Naive thymus-derived CD4-positive, alpha-beta T cell (primary cell): ENCODE measurements around the gene OR9Q2. TPM values are rescaled to one million over a fixed set of nuclear protein-coding genes. Genes with fewer than 3 reads are reported as not detected.
A peak's percentile ranks its signal among the peaks of the same experiment; 100 is the strongest.
"Not testable (repeated sequence)": the region's sequence is repeated elsewhere in the genome, so short reads cannot be mapped to it uniquely, and the experiment has no call there.

Experiments
- ATAC-seq: fragments of 150-1000 bp; cut with Tn5 transposase; 2 replicates; pipeline ENCODE4 v1.10.0; 2021; ENCODE audit warnings: mild to moderate bottlenecking, moderate library complexity
- CTCF ChIA-PET: fragments of 350-600 bp; sonication (Branson Sonifier 250); formaldehyde crosslinking; loops from one replicate; lab custom pipeline; 2021; ENCODE audit warnings: antibody characterized with exemption; lab: Charles Lee
- POLR2A ChIA-PET: fragments of 350-600 bp; sonication (Branson Sonifier 250); formaldehyde crosslinking; loops from one replicate; lab custom pipeline; 2021; ENCODE audit warnings: antibody characterized with exemption, inconsistent platforms; lab: Charles Lee
- DNase-seq, 9 donors: peaks; one replicate each; pipeline versions ENCODE4 v3.0.0 to v3.0.0-alpha.2; 2020 to 2022; ENCODE audit warnings: mixed read lengths in 1 of 9
- H3K27ac ChIP-seq: one replicate; pipeline ENCODE4 v1.7.0; 2013; ENCODE audit warnings: mild to moderate bottlenecking, low read depth, low read length, moderate library complexity
- H3K27me3 ChIP-seq, 2 donors: one replicate each; pipeline ENCODE4 v1.7.0; 2013; ENCODE audit warnings: low read length in 2 of 2, mild to moderate bottlenecking in 2 of 2, moderate library complexity in 2 of 2; ENCODE audit not compliant: control insufficient read depth in 2 of 2, insufficient read depth in 2 of 2
- H3K36me3 ChIP-seq, 3 experiments: 1 replicate in 2 of 3; 2 replicates in 1 of 3; pipeline ENCODE4 v1.7.0; 2013; ENCODE audit warnings: low read length in 3 of 3, mild to moderate bottlenecking in 3 of 3, moderate library complexity in 1 of 3; ENCODE audit not compliant: insufficient read depth in 3 of 3, control insufficient read depth in 2 of 3
- H3K4me1 ChIP-seq, 2 donors: one replicate each; pipeline ENCODE4 v1.7.0; 2013; ENCODE audit warnings: low read length in 2 of 2, mild to moderate bottlenecking in 2 of 2, moderate library complexity in 1 of 2; ENCODE audit not compliant: control insufficient read depth in 2 of 2, insufficient read depth in 2 of 2
- H3K4me3 ChIP-seq: 2 replicates; pipeline ENCODE4 v1.7.0; 2013; ENCODE audit warnings: mild to moderate bottlenecking, low read length
- H3K9me3 ChIP-seq, 3 experiments: 1 replicate in 2 of 3; 2 replicates in 1 of 3; pipeline ENCODE4 v1.7.0; 2013; ENCODE audit warnings: low read length in 3 of 3; ENCODE audit not compliant: control insufficient read depth in 2 of 3
- H3K27ac Mint-ChIP-seq, 9 donors: one replicate each; pipeline ENCODE4 v1.8.0; 2020 to 2022; ENCODE audit warnings: mixed read lengths in 9 of 9, mild to moderate bottlenecking in 8 of 9, moderate library complexity in 5 of 9, inconsistent platforms in 2 of 9
- H3K27me3 Mint-ChIP-seq, 5 donors: one replicate each; pipeline ENCODE4 v1.8.0; 2021 to 2022; ENCODE audit warnings: mixed read lengths in 5 of 5, mild to moderate bottlenecking in 1 of 5
- H3K36me3 Mint-ChIP-seq, 5 donors: one replicate each; pipeline ENCODE4 v1.8.0; 2020 to 2022; ENCODE audit warnings: mixed read lengths in 5 of 5, mild to moderate bottlenecking in 3 of 5, inconsistent platforms in 1 of 5
- H3K4me1 Mint-ChIP-seq, 7 donors: one replicate each; pipeline ENCODE4 v1.8.0; 2020 to 2022; ENCODE audit warnings: mixed read lengths in 7 of 7, mild to moderate bottlenecking in 3 of 7, inconsistent platforms in 1 of 7
- H3K4me3 Mint-ChIP-seq, 10 donors: one replicate each; pipeline ENCODE4 v1.8.0; 2020 to 2022; ENCODE audit warnings: mild to moderate bottlenecking in 10 of 10, mixed read lengths in 10 of 10, moderate library complexity in 6 of 10, inconsistent platforms in 2 of 10
- H3K9me3 Mint-ChIP-seq, 11 donors: one replicate each; pipeline ENCODE4 v1.8.0; 2020 to 2022; ENCODE audit warnings: mixed read lengths in 11 of 11, mild to moderate bottlenecking in 4 of 11, inconsistent platforms in 1 of 11, moderate library complexity in 1 of 11
- intact Hi-C, 2 donors: fragments of 100-400 bp; cut with micrococcal nuclease; formaldehyde crosslinking; loops; one replicate each; pipeline ENCODE4 v1.15.1; 2023
- polyA plus RNA-seq, 2 donors: library from polyadenylated mRNA; unstranded; fragments of 300-500 nt; fragmentation: Illumina TruSeq; gene quantifications; one replicate each; pipeline ENCODE4 v1.2.3, GENCODE V29; 2021
- total RNA-seq, 6 experiments: library from RNA in 5 of 6; stranded (reverse) in 5 of 6; gene quantifications; 1 replicate in 5 of 6; 2 replicates in 1 of 6; pipeline ENCODE4 v1.2.3 and lab custom pipeline; 2021 to 2026

The OR9Q2 gene
- total and polyA plus RNA-seq, 7 experiments from 2014 or later, result not detected

GRCh38 chr11:58199271-58199670 is 10.4 kb downstream of the OR9Q2 start:
- Histone ChIP-seq H3K4me3 (no peak overlapping the region), H3K27me3 (no peaks in the 10 kb centered on the region), H3K36me3 (no peaks in the 10 kb centered on the region), H3K27ac (no peak overlapping the region), H3K4me1 (no peaks in the 10 kb centered on the region), H3K9me3 (no peaks in the 10 kb centered on the region)
- ATAC-seq (no peak), DNase-seq (no peak)
- no peak overlapping the region for H3K4me3 Mint-ChIP-seq
- no peak overlapping the region for H3K27ac Mint-ChIP-seq
- ChIA-PET CTCF (no interaction called here), POLR2A (no interaction called here)
- peaks cover 0 to 52% (median 29%) of the 10 kb centered on the region in 5 donors for H3K27me3 Mint-ChIP-seq
- peaks cover 0 to 7% (median 0%) of the 10 kb centered on the region in 5 donors for H3K36me3 Mint-ChIP-seq
- peaks cover 4 to 28% (median 11%) of the 10 kb centered on the region in 11 donors for H3K9me3 Mint-ChIP-seq
- intact Hi-C loops, result no loop called here
- H3K4me1 Mint-ChIP-seq, result no peaks in the 10 kb centered on the region

GRCh38 chr11:58204042-58204441 is 15.2 kb downstream of the OR9Q2 start, which contains the start of gene OR1S2:
Gene OR1S2, minus strand, starts transcription at chr11:58204142. Its CDS starts 0 bp downstream, at chr11:58204142.
- intact Hi-C loops, result no loop called here
- no peaks in the 10 kb centered on the region for H3K9me3 ChIP-seq
- no peaks in the 10 kb centered on the region for H3K4me1 ChIP-seq
- no peak within 1 kb of the TSS for H3K27ac ChIP-seq
- DNase-seq, result no peak
- H3K9me3 Mint-ChIP-seq, result peaks cover 0 to 8% (median 2%) of the 10 kb centered on the region in 11 donors
- H3K4me3 ChIP-seq, result no peak within 1 kb of the TSS
- no peak for ATAC-seq
- POLR2A ChIA-PET, result no interaction called here
- H3K4me1 Mint-ChIP-seq, result no peaks in the 10 kb centered on the region
- H3K4me3 Mint-ChIP-seq, result no peak within 1 kb of the TSS
- CTCF ChIA-PET, result no interaction called here
- no peak within 1 kb of the TSS for H3K27ac Mint-ChIP-seq
- H3K27me3 ChIP-seq, result no peaks in the 10 kb centered on the region
- H3K27me3 Mint-ChIP-seq, result peaks cover 0 to 58% (median 47%) of the 10 kb centered on the region in 5 donors
- H3K36me3 Mint-ChIP-seq, result peaks cover 0 to 7% (median 0%) of the 10 kb centered on the region in 5 donors
- H3K36me3 ChIP-seq, result no peaks in the 10 kb centered on the region

GRCh38 chr11:58212420-58212819 is 23.6 kb downstream of the OR9Q2 start, which contains the start of gene OR1S1:
Gene OR1S1, plus strand, starts transcription at chr11:58212720.
- H3K36me3 Mint-ChIP-seq, H3K27me3 ChIP-seq, H3K4me1 ChIP-seq, H3K9me3 Mint-ChIP-seq, DNase-seq, H3K36me3 ChIP-seq, POLR2A ChIA-PET, H3K27ac ChIP-seq, ATAC-seq, H3K4me3 ChIP-seq, H3K9me3 ChIP-seq, H3K4me3 Mint-ChIP-seq, H3K27ac Mint-ChIP-seq, CTCF ChIA-PET, intact Hi-C loops, H3K4me1 Mint-ChIP-seq: not testable (repeated sequence)
- peaks cover 0 to 20% (median 17%) of the 10 kb centered on the region in 5 donors for H3K27me3 Mint-ChIP-seq

GRCh38 chr11:58216476-58216875 is 27.6 kb downstream of the OR9Q2 start:
- peaks cover 0 to 4% (median 0%) of the 10 kb centered on the region in 5 donors for H3K36me3 Mint-ChIP-seq

GRCh38 chr11:58222721-58223120 is 33.9 kb downstream of the OR9Q2 start:
- no peaks in the 10 kb centered on the region for H3K4me1 ChIP-seq
- Mint-ChIP-seq H3K4me1 (no peaks in the 10 kb centered on the region), H3K4me3 (no peak overlapping the region), H3K27me3 (peaks cover 0 to 17% (median 8%) of the 10 kb centered on the region in 5 donors), H3K27ac (no peak overlapping the region), H3K9me3 (peaks cover 0 to under 1% (median 0%) of the 10 kb centered on the region in 11 donors), H3K36me3 (peaks cover 0 to 4% (median 0%) of the 10 kb centered on the region in 5 donors)
- no peak for ATAC-seq
- no peak for DNase-seq
- intact Hi-C loops, result no loop called here
- no peaks in the 10 kb centered on the region for H3K36me3 ChIP-seq
- no peak overlapping the region for H3K27ac ChIP-seq
- no peak overlapping the region for H3K4me3 ChIP-seq
- ChIA-PET CTCF (no interaction called here), POLR2A (no interaction called here)
- no peaks in the 10 kb centered on the region for H3K9me3 ChIP-seq
- H3K27me3 ChIP-seq, result no peaks in the 10 kb centered on the region

More at GRCh38 chr11:58216476-58216875, 27.6 kb downstream of the OR9Q2 start:
- peaks cover 0 to 13% (median 8%) of the 10 kb centered on the region in 5 donors for H3K27me3 Mint-ChIP-seq
- POLR2A ChIA-PET, result no interaction called here
- no peaks in the 10 kb centered on the region for H3K4me1 ChIP-seq
- no peak overlapping the region for H3K27ac Mint-ChIP-seq
- no peak overlapping the region for H3K4me3 ChIP-seq
- ATAC-seq (no peak), DNase-seq (no peak)
- no peak overlapping the region for H3K27ac ChIP-seq
- no peak overlapping the region for H3K4me3 Mint-ChIP-seq
- CTCF ChIA-PET, result no interaction called here
- no peaks in the 10 kb centered on the region for H3K27me3 ChIP-seq
- H3K36me3 ChIP-seq, result no peaks in the 10 kb centered on the region
- no peaks in the 10 kb centered on the region for H3K4me1 Mint-ChIP-seq
- H3K9me3 ChIP-seq, result no peaks in the 10 kb centered on the region
- intact Hi-C loops, result no loop called here
- peaks cover 0 to 3% (median 0%) of the 10 kb centered on the region in 11 donors for H3K9me3 Mint-ChIP-seq

- Histone ChIP-seq H3K9me3 (no peaks in the 10 kb centered on the region), H3K4me3 (no peak overlapping the region), H3K27ac (no peak overlapping the region), H3K4me1 (no peaks in the 10 kb centered on the region), H3K36me3 (no peaks in the 10 kb centered on the region), H3K27me3 (no peaks in the 10 kb centered on the region)
- Mint-ChIP-seq H3K4me1 (no peaks in the 10 kb centered on the region), H3K27ac (peak overlapping the region in 1 of 9 donors; percentile 65), H3K4me3 (no peak overlapping the region), H3K9me3 (peaks cover 0 to 4% (median 0%) of the 10 kb centered on the region in 11 donors), H3K36me3 (peaks cover 0 to 12% (median 0%) of the 10 kb centered on the region in 5 donors), H3K27me3 (peaks cover 0 to 28% (median 9%) of the 10 kb centered on the region in 5 donors)
- intact Hi-C loops, result no loop called here
- POLR2A ChIA-PET, result no interaction called here
- ATAC-seq, result no peak
- DNase-seq, result no peak
- CTCF ChIA-PET, result no interaction called here
Observed at GRCh38 chr11:58227956-58228615, 39.2 kb downstream of the OR9Q2 start.
